GM21447 (cell line): Measurements from ENCODE around the gene MYNN.

Source experiments
- ATAC-seq: cut with Tn5 transposase; IDR thresholded peaks from one replicate; pipeline ENCODE4 v1.9.1; 2021; ENCODE audit not compliant: unreplicated experiment

MYNN gene

GRCh38 chr3:169774186-169774585 lies 990 bp downstream of the MYNN start:
- ATAC-seq: no peak

GRCh38 chr3:169777822-169778221 lies 4.6 kb downstream of the MYNN start:
- ATAC-seq: no peak

DNA sequence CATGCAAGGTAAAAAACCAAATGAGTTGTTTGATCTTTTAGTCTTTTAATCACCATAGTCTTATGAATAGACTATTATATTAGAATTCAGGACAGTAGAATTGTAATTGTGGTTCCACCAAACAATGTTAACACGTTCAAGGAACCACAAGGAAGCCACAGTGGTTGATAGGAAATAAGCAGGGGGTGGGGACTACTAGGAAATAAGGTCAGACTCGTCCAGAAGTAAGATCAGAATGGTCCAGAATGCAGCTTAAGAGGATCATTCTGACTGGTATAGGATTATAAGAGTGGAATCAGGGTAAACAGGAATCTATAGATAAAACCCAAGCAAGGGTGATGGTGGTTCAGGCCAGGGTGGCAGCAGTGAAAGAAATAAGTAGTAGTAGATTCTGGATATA lies 7.5 kb downstream of the MYNN start:
- ATAC-seq: no peak

- ATAC-seq: no peak
Observed at GRCh38 chr3:169781209-169781855, 8.1 kb downstream of the MYNN start.

- ATAC-seq: no peak
Observed at GRCh38 chr3:169787120-169787519, 13.9 kb downstream of the MYNN start.

GRCh38 chr3:169787791-169788190 lies 14.6 kb downstream of the MYNN start:
- no peak for ATAC-seq

DNA sequence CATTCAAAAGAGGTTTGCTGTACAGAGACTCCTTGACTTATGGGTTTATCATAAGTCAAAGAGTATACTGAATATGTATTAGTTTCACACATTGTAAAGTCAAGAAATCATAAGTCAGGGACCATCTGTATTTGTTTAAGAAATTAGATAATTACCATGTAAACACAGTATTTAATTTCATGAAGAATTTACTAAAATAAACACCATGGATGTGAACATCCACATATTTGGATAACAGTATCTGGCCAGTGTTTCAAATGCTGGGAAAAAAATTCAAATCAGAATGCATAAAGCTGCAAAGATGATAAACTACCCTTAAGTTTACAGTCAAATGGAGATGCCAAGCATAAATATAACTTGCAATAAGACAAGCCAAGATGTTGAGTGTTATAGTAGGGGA lies 17.0 kb downstream of the MYNN start:
- ATAC-seq: no peak

GRCh38 chr3:169790687-169791429 lies 17.7 kb downstream of the MYNN start:
- no peak for ATAC-seq

GRCh38 chr3:169792359-169792758 lies 19.2 kb downstream of the MYNN start:
- ATAC-seq: no peak

DNA sequence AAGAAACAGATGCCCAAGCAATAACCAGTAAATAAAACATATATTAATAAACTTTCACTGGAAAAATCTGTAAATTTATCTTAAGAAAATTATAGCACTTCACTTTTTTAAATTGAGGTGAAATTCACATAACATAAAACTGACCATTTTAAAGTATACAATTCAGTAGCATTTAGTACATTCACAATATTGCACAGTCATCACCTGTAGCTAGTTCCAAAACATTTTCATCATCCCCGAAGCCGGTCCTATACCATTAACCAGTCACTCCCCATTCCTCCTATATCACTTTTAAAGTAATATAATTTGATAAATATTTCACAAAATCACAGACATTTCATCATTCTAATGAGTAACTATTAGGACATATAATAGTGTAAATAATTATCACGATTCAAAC lies 31.5 kb downstream of the MYNN start:
- no peak for ATAC-seq

DNA sequence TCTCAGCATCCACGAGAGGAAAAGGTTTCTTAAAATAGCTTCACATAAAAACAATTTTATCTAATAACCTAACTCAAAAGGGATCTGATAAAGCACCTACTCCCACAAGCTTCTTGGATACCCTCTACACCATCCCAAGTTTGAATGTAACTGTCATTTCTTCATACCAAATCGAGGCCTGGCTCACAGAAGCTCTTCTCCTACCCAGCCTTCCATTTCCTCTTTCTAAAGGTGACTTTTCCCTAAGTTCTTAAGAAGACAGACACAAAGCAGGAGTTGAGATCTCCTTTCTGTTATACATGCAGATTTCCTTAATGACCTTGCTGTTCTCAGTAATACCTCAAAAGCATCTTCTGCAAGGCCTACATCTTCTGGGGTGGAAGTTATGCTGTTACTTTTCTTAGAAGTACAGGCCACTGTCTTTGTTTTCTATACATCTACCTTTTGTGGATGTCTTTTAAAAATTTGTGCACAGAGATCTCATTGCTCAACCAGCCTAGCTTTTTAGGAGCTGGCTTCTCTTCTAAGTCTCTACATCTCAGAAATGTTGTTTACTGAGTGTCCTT lies 36.1 kb downstream of the MYNN start:
- ATAC-seq: no peak

DNA sequence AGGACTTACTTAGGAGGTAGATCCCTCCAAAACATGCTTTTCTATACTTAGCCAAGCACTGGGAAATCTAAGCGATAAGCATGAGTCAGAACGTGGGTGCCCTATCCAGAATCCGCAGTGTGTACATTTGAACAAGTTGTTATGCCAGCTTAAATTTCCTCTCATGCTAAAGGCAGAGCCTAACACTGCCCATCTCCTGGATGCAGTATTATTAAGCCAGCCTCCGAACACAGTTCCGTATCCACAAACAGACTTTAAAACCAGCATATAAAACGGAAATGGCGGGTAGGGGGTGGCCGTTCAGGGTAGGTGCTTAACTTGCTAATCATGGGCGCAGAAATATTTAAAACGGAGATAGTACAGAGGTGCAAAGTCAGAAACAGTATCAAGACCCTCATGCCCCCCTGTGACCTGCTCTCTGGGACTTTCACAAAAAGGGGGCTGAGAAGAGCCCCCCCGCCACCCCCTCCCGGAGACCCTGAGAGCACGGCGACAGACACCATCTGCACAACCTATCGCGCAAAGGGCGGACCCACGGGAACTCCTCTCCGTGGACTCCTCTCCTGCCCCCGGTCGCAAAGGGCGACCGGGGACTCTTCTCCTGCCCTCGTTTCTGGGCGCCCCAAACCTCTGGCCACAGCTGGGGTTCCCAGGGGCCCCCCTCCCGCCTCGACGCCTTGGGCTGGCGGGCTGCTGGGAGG lies 38.6 kb downstream of the MYNN start:
- ATAC-seq: peak; percentile 7

DNA sequence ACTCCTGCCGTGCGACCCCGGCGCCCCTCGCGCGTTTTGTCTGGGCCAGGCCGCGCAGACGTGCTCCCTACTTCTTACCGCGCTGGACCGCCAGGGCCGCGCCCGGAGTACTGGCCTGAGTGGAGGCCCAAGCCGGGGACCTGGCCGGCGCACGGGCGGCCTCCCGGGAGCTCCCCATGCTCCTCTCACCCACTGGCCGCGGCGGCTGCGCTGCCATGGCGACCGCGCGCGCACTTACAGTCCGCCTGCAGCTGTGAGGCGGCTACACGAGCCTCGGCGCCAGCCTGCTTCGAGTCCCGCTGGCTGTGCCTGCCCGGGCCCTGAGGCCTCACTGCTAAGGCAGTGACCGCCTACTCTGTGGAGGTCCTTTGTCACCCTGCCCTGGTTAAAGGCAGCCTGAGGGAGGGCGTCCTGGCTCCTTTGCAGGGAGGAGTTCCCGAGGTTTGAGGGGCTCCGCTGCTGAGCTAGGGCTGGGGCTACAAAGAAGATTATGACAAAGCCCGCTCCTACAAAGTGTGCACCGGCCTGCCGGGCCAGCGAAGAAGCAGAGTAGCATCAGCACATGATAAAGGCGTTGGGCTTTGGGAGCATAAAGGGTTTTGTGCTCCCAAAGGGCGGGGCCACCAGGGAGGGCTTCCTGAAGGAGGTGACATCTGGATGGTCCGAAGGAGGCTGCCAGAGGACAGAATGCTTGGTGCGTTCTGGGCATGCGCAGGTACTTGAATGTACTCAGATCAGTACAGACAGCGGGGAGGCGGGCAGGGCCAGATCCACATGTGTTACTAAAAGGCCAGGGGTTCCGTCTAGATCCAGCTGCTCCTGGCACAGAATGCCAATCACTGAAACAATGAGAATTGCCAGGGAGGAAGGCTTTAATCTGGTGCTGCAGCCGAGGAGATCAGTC lies 39.4 kb downstream of the MYNN start, which contains the start of the genes LRRC34 and LRRIQ4:
Gene LRRC34, minus strand, starts transcription at position 573 of the 904 bp plus-strand sequence. Its CDS starts 356 bp downstream, at position 217.
Gene LRRIQ4, plus strand, starts transcription at position 539 of the 904 bp plus-strand sequence. CDS start 9,052 bp downstream, outside the sequence.
- peak; percentile 63 for ATAC-seq

- ATAC-seq: no peak
Observed at GRCh38 chr3:169813278-169813677, 40.1 kb downstream of the MYNN start.

GRCh38 chr3:169813757-169814517 lies 40.7 kb downstream of the MYNN start:
- peak; percentile 82 for ATAC-seq

- ATAC-seq: no peak
Observed at GRCh38 chr3:169815590-169816150, 42.5 kb downstream of the MYNN start.

- no peak for ATAC-seq
Observed at GRCh38 chr3:169818316-169818715, 45.1 kb downstream of the MYNN start.

DNA sequence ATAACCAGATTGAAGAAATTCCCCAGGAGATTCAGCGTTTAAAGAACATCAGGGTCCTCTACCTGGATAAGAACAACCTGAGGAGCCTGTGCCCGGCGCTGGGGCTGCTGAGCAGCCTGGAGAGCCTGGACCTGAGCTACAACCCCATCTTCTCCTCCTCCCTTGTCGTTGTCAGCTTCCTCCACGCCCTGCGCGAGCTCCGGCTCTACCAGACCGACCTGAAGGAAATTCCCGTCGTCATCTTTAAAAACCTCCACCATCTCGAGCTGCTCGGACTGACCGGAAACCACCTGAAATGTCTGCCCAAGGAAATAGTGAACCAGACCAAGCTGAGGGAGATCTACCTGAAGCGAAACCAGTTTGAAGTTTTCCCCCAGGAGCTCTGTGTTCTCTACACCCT lies 48.9 kb downstream of the MYNN start:
- ATAC-seq: no peak

DNA sequence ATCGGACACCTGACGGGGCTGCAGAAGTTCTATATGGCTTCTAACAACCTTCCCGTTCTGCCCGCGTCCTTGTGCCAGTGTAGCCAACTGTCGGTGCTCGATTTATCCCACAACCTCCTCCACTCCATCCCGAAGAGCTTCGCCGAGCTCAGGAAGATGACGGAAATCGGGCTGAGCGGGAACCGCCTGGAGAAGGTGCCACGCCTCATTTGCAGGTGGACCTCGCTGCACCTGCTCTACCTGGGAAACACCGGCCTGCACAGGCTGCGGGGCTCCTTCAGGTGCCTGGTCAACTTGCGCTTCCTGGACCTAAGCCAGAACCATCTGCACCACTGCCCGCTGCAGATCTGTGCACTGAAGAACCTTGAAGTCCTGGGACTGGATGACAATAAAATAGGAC lies 49.3 kb downstream of the MYNN start:
- no peak for ATAC-seq
